Sigmoid colon (tissue), 4 donors: ENCODE measurements around the gene USF1.

Experiments
- CTCF ChIP-seq, 4 experiments: fragments of 450-650 bp in 3 of 4; fragments of 200-600 bp in 1 of 4; IDR thresholded peaks; one replicate each; pipeline ENCODE4 v1.5.1; 2016 to 2019; ENCODE audit warnings: antibody characterized with exemption in 4 of 4, mild to moderate bottlenecking in 3 of 4, moderate library complexity in 2 of 4
- EP300 ChIP-seq, 4 donors: sonication (generic); formaldehyde crosslinking; IDR thresholded peaks; one replicate each; pipeline ENCODE4 v1.6.1; 2017; ENCODE audit warnings: antibody characterized with exemption in 4 of 4
- POLR2A ChIP-seq, 2 donors: fragments of 450-650 bp; IDR thresholded peaks; one replicate each; pipeline ENCODE4 v1.6.1; 2016; ENCODE audit warnings: antibody characterized with exemption in 2 of 2, mild to moderate bottlenecking in 2 of 2, moderate library complexity in 2 of 2
- POLR2AphosphoS5 ChIP-seq, 4 donors: sonication (generic); formaldehyde crosslinking; IDR thresholded peaks; one replicate each; pipeline ENCODE4 v1.6.1; 2017; ENCODE audit warnings: antibody characterized with exemption in 4 of 4

- no peak for TF ChIP-seq CTCF (IDR thresholded peaks at IDR 0.05)
- no peak for TF ChIP-seq POLR2AphosphoS5 (IDR thresholded peaks at IDR 0.05)
- no peak for TF ChIP-seq EP300 (IDR thresholded peaks at IDR 0.05)
- TF ChIP-seq POLR2A (IDR thresholded peaks at IDR 0.05): no peak
Measured at GRCh38 chr1:161007369-161007768, 38.4 kb downstream of the USF1 start.
